RCC 7860 (cell line): Measurements from ENCODE around the gene XPR1.

Source experiments
- DNase-seq: peaks from one replicate; pipeline ENCODE4 v3.0.0-alpha.2; 2015; ENCODE audit warnings: low spot score
- FAIRE-seq: peaks from 2 replicates; lab custom pipeline; 2012; peaks lifted over from hg19 to GRCh38; lab: Jason Lieb, UNC

XPR1 gene

DNA sequence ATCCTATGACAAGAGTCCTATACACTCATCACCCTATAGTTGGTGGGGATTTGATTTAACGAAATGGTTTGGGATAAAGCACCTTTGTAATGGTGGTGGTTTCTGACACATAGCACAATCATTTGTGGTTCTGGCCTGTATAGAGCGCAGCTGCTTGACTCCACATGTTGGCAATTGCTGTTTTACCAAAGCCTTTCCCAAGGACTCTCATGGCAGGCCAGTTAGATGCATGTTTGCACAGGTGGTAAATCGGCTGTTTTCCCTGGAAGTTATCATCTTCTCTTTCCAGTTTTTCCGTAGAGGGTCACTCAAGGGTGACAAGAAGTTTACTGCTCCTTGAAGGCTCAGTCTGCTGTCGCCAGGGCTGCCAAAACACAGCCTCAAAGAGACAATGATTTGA lies 17.1 kb upstream of the XPR1 start:
- FAIRE-seq (no peak), DNase-seq (no peak)

DNA sequence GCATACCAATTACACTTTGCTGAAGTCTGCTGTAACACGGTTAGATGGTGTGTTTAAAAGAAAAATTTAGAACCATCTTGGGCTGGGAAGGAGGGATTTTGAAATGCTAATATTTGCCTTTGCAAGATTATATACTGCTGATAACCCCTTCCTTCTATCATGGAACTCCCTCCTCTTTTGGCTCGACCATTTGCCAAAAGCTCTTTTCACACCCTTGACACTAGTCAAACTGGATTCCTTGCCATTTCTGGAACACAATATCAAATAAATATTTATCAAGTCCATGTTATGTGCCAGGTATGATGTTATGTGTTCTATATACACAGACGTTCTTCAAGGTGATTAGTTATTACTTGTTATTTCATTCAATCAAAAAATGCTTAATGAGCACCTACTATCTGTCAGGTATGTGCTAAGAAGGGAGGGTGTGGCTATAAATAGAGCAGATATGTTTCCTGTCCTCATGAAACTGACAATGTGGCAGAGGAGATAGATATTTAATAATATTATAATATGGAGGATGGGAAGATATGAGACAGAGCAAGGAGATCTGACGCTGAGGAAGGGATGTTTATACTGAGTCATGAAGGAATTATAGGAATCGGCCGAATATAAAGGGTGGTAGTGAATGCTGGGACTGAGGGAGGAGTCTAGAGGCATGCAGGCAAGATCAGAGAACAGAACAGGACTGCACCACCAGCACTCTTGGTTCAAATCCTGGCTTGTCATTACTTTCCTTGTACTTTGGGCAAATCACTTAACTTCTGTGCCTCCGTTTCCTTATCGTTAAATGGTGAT lies 16.1 kb upstream of the XPR1 start:
- FAIRE-seq (no peak), DNase-seq (no peak)

DNA sequence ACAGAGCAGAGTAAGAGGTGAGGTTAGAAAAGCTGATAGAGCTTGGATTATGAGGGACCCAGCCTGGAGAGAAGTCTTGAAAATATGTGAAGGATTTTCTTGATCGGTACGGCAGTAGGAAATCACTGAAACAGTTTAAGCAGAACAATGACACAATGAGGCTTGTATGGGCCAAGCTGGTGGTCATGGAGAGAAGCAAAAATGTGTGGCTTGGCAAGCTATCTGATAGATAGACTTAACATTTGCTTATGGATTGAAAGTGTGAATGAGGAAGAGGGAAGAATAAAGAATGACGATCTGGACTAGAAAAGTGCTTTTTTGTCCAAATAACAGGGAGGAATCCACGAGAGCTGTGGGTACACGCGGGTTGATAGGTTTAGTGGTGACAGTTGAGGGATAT lies 15.4 kb upstream of the XPR1 start:
- FAIRE-seq (no peak), DNase-seq (no peak)

DNA sequence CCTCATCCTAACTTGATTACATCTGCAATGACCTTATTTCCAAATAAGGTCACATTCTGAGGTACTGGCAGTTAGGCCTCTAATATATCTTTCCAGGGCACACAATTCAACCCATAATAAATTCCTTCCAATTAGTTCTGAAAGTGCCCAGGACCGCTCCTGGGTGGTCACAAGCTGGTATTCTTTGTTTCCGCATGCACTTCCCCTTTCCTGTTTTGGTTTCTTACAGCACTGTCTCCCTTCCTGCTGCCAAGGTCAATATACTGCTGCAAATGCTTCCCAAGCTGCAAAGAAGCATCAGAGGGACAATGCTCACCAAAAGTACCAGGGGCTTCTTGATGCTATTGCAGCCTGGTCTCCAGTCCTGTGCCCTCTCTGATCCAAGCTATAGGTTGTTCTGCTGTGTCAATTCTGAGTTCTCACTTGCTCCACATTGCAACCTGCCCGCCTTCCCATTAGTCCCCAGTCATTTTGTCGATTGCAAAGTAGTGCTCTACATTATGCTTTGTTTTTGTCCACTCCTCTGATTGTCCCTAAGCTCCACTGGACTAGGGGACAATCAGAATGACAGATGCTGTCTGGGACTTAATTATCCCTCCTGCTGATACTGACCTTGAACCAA lies 13.9 kb upstream of the XPR1 start:
- DNase-seq (no peak), FAIRE-seq (no peak)

DNA sequence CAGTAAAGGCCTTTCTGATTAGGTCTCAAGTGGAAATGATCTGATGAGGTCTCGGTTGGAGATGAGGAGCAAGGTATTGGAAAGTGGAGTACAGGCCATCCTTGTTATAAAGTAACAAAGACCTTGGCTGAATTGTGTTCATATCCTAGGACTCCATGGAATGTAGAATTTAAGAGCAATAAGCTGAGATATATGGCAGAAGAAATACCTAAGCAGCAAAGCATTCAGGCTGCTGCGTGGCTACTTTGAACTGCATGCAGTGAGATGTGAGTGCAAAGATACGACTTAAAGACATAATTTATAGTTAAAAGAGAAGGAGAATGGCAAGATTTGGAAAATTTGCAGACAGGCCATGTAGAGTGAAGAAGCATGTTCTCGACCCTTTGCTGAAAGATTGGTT lies 11.2 kb upstream of the XPR1 start:
- FAIRE-seq (no peak), DNase-seq (no peak)

DNA sequence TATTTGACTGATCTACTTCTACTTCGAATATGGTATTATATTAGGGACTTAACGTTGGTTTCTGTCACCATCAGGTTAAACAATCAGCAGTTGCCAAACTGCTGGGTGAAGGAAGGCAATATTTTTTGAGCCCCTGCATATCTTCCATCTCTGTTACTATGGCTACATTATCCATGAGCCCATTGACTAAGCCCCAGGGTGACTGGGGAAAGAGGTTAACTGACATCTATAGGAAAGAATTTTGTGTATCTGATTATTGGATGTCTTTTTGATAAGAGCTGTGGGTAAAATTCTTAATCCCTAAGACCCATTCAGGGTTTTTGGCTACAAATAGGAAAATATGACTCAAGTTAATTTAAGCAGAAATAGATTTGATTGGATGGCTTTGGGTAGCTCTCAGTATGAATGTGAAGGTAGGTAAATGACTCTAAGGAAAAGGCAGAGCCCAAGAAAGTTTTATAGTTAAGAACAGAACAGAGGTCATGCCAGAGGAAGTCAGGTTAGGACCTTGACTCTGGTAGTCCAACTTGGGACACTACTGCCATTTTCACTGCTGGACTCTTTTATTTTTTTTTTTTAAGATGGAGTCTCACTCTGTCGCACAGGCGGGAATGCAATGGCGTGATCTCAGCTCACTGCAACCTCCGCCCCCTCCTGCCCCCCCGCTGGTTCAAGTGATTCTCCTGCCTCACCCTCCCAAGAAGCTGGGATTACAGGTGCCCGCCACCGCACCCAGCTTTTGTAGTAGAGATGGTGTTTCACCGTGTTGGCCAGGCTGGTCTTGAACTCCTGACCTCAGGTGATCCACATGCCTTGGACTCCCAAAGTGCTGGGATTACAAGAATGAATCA lies 8.9 kb upstream of the XPR1 start:
- no peak for DNase-seq
- FAIRE-seq = no peak

DNA sequence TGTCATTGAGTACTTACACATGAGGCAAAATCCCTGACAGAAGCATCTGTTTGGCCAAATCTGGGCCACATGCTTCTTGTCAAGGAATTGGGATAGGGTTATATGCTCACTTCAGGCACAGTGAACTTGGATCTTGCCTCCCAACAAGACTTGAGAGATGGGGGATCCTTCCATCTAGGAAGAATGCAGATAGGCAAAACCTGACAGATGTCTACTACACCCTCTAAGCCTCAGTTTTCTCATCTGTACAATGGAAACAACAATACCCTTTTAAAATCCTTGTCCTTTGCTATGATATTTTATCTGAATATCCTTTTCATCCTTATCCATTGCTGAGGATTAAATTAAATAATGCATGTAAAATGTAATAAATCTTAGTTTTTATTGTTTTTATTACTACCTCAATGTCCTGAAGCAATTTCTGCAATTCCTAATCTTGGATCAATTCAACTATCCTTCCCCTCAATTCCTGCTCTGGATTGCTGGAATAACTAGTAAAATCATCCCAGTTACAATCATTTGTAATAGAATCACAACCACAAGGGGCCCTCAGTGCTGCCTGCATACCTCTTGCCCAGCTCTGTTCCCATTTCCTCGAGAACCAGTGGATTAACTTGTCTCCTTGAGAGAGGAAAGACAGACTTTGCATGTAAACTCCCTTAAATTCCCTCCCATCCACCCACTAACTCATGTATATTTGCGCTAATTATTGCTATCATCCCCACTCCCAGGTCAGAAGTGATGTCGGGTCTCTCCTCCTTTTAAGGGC lies 8.1 kb upstream of the XPR1 start:
- DNase-seq (no peak), FAIRE-seq (no peak)

DNA sequence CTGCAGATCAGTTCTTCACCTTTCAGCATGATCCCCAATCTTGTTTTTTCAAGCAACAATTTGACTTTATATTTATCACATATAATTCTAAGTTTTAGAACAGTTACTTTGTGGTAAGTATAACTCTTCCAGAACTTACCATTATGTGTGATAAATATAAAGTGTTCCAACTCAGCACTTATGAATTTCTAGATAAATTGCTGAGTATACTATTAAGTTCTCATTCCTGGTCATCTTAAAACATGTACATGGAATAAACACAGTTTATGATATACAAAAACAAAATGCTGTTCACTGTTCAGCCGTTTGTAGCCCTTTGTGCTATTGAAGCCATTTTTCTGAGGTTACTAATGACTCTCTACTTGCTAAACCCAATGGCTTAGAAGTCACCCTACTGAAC lies 5.1 kb upstream of the XPR1 start:
- FAIRE-seq = no peak
- no peak for DNase-seq

DNA sequence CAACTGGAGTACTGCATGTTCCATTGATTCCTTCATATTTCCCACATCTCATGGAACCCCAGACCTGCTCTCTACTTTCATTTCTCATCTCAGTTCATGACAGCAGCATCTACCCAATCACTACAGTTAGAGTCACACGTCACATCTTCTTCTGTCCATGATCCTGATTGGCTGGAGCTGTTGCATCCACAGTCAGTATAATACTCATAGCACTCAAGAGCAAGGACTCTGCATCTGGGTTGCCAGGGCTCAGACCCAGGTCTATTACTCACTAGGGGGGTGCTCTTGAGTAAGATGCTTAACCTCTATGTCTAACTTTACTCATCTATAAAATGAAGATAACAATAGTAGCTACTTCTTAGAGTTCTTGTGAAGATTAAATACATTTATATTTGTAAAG lies 4.4 kb upstream of the XPR1 start:
- DNase-seq = no peak
- no peak for FAIRE-seq

DNA sequence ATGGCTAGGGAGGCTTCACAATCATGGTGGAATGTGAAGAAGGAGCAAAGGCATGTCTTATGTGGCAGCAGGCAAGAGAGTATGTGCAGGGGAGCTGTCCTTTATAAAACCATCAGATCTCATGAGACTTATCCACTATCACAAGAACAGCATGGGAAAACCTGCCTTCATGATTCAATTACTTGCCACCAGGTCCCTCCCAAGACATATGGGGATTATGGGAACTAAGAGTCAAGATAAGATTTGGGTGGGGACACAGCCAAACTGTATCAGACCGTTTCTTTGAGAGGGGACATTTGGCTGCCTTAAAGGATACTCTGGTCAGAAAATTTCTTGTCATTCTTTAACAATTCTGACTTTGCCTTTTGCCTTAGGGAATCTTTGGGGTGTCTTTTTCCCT lies 3.2 kb upstream of the XPR1 start:
- FAIRE-seq = no peak

DNA sequence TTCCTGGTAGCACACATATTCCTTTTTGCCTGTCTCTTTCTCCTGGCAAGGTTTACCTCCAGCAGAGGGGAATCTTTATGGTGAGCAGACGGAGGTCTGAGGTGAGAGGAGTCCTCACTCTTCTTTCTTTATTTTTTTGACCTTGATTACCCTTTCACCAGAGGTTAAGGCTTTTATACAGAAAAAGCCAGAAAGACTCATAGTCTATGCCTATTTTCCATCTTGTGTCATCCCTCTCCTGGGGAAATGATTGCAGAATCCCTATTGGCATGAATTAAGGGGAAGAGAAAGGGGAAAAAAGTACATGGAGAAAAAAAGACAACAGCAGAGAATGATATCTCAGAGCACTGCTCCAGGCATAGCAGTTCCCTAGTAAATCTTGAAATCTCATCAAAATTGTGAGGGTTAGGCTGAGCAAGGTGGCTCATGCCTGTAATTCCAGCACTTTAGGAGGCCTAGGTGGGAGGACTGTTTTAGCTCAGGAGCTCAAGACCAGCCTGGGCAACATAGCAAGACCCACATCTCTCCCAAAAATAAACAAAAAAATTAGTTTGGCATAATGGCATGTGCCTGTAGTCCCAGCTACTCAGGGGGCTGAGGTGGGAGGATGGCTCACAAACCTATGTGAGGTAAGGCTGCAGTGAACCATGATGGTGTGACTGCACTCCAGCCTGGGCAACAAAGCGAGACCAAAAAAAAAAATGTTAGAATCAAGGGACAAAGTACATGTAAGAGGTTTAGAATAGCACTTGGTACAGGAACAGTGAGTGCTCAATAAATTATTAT lies 1.2 kb upstream of the XPR1 start:
- DNase-seq (no peak), FAIRE-seq (no peak)

More for the DNA sequence above, 3.2 kb upstream of the XPR1 start:
- no peak for DNase-seq

DNA sequence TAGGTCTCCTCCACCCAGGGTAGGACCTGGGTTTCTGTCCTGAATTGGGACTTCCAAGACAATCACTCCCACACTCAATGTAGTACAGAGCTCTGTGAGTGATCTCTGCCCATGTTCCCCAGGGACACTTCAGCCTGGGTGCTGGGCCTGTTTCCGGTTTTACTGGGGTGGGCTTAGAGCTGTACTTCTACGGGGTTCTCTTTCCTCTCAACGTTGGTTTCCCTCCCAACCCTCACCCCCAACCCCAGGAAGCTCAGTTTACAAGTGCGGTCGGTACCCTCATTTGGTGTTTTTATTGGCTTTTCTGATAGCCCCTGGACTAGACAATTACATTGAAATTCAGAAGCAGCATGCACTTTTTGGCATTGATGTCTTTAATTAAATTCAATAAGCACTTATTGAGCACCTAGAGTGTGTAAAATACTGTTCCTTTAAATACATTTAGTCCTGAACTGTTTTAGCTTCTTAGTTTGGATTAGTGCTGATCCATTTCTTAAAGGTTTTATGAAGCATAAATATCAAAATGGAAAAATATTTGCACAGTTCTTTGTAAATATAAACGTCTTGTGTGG lies 542 bp upstream of the XPR1 start:
- no peak for FAIRE-seq
- no peak for DNase-seq

DNA sequence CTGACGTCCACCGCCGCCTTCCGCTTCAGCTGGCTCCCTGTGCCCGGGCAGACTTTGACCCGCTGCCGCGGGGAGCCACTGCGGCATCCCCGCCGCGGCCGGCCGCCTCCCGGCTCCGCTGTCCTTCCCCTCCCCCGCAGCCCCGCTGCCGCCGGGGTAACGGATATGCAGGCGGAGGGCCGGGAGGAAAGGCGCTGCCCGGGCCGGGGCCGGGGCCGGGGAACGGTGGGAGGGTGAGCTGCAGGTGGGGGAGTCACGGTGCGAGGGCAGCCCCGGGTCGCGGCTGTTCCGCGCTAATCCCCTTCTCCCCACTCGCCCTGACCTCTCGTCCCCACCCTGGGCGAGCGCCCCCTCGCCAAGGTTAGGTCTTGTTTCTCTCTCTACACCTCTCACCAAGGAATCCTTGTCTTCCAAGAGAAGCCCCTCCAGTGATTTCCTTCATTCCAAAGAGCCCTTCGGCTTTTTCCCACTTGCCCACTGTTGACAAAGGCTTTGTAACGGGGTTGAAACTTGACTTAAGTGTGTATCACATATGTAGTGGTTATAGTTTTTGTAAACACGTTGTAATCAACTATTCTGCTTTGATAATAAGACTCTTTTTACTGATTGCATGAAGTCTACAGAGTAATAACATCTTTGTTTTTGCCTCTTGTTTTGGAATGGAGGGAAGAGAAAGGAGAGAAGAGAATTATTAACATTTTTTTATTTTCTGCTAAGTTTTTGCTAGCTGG lies 669 bp downstream of the XPR1 start:
- DNase-seq (no peak), FAIRE-seq (no peak)

DNA sequence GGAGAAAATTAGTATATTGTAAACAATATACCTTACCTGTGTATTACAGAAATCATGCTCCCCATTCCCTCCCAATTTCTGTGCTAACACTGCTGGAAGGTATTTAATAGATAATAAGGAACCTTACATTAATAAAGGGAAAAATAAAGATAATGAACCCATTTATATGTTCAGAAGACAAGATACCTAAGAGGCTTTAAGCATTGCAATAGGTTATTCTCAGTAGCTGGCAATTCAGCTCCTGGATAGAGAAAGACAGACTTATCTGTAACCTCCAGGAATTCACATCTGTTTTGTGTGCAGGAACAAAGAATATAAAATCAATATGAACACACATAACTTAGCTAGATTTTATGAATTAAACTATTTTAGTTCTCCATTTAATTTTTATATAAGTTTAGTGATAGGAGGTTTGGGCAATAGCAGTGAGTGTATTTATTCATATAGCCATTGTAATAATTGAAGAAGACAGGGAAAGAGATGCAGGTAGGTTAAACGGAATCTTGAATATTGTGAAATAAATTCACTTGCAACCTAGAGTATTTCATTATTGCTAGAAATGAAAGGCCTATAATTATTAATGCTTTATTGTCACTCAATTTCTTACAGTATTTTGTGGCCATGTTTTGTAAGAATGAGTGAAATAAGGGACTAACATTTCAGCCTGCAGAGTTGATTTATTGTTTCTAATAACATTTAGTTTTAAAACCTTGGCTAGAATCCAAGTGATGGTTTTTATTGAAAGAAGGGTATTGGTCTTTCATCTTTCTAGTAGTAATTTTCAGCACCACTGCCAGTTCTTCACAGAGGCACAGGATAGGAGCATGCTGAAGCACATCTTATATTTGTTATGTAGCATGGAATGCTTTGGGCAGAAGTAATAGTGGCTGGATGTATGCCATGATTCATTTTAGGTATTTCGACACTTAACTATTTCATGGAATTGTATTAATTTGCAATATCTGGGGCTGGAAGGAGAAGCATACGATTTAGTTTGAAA lies 1.5 kb downstream of the XPR1 start:
- no peak for FAIRE-seq
- DNase-seq = no peak

DNA sequence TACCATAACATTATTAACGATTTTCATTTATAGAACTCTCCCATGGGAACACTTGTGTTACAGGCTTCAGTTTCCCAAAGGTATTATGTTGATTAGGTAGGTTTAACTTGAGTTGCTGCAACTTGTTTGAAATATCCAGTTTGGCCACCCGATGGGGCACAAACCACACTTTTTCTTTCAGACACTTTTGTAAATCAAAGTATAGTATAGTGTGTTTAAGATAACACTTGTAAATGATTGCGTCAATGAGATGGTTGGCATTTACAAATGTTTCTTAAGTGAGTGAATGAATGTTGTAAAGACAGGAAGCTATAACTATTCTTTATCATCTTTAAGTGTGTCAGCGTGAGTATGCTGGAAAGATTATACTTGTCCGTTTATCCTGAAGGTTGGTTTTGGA lies 4.3 kb downstream of the XPR1 start:
- no peak for FAIRE-seq
- no peak for DNase-seq

DNA sequence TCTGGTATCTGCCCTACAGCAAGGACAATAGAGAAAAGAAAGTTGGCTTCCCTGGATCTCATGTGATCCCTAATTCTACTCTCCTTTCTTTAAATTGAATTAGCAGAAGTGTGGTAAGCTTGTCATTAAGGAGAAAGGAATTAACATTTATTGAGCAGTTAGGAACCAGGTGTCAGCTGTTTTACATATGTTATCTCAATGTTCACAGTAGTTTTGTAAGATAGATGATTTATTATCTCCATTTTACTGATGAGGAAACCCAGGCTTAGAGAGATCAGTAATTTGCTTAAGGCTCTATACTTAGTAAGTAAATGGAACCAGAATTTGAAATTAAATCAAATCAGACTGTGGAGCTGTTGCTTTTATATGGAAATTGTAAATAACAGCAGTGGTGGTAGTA lies 8.0 kb downstream of the XPR1 start:
- no peak for DNase-seq
- no peak for FAIRE-seq

DNA sequence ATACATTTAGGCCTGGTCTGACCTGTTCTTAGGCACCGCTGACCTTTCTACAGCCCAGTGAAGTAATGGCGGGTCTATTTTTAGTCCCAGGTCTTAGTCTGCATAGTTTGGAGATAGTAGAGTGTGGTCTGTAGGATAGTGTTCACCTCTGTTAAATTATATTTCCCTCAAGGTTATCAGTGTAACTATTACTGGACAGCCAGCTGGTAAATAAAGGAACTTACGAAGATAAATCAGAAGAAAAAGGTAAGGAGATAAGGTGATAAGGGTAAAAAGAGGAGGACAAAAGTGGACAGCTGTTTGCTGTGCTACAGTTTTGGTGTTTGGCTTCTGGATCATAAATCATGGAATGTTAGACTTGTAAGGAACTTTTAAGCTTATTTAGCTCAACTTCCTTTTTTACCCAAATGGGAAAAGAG lies 8.7 kb downstream of the XPR1 start:
- no peak for FAIRE-seq

DNA sequence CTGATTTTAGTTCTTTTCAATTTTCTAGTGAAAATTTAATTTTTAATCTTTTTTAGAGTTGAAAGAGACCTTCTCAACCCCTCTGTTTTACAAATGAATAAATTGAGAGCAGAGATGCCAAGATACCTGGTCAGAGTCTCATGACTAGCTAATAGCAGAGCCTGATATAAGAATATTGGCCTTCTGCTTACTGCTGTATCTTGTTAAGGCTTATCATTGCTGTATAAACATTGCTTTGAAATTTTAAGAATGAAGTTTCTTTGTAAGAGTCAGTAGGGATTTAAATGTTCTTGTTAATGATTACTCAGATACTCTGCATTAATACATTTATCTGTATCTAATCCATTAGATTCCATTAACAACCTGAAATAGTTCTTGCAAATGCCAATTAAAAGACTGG lies 9.8 kb downstream of the XPR1 start:
- no peak for DNase-seq
- FAIRE-seq = no peak

More for the DNA sequence above, 8.7 kb downstream of the XPR1 start:
- no peak for DNase-seq
